Measurements from ENCODE around the gene GRIA1.

The GRIA1 gene

DNA sequence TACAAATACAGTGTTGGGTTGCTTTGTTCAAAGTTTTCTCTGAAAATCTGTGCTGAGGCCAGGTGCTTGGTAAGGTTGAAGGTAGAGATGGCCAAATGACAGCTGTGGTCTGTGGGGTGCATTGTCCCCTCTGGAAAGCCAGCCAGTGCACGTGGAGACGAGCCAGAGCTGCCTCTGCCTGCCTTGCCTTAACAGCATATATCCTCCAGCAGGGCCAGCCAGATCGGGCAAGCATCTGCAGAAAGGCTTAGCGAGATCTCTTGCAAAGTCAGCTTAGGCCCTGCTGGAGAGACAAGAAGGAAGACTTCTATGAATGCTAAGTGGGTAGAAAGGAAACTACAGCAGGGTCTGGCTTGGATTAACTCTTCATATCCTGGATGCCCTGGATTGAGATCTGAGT is 49.5 kb downstream of the GRIA1 start:
- Histone ChIP-seq H3K9me3 (ENCODE audit: insufficient read depth, low read length) (no peaks in the 10 kb centered on the region), H3K27ac (ENCODE audit: low read length) (no peak overlapping the region), H2AFZ (ENCODE audit: low read depth, low read length) (no peak overlapping the region)

DNA sequence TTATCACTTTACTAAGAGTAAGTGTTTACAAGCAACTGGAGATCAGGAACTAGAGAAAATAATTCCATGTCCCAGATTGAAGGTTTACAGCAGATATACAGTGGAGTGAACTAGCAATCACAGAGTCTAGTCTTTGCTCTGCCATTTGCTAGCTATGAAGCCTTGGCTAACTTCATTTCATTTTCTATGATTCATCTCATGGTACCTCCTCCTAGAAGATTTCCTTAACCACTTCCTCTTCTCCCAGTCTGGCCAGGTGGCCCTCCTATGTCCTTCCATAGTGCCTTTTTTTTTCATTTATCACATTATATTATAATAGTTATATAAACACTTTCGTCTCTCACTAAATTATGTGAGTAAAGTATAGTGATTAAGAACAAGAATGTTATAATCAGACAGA is 52.1 kb downstream of the GRIA1 start:
- H3K4me2 ChIP-seq (ENCODE audit: low read length) = no peak overlapping the region
- no peaks in the 10 kb centered on the region for H4K20me1 ChIP-seq (ENCODE audit: insufficient read depth, low read length)
- no peaks in the 10 kb centered on the region for H3K36me3 ChIP-seq (replicated peaks; ENCODE audit: low read depth, low read length)
- no peak overlapping the region for H3K4me3 ChIP-seq (ENCODE audit: low read length)
- no peaks in the 10 kb centered on the region for H3K27me3 ChIP-seq (ENCODE audit: low read depth, low read length)
- no peak overlapping the region for H3K27ac ChIP-seq (ENCODE audit: low read length)
- no peaks in the 10 kb centered on the region for H3K4me1 ChIP-seq (ENCODE audit: low read length)
- H2AFZ ChIP-seq (ENCODE audit: low read depth, low read length) = no peak overlapping the region
- no peak overlapping the region for H3K9ac ChIP-seq (ENCODE audit: low read length)
- H3K79me2 ChIP-seq (ENCODE audit: low read length) = no peaks in the 10 kb centered on the region
- no peak for TF ChIP-seq EZH2phosphoT487 (IDR thresholded peaks at IDR 0.05; ENCODE audit: low read depth)
- TF ChIP-seq, protein P1, sequence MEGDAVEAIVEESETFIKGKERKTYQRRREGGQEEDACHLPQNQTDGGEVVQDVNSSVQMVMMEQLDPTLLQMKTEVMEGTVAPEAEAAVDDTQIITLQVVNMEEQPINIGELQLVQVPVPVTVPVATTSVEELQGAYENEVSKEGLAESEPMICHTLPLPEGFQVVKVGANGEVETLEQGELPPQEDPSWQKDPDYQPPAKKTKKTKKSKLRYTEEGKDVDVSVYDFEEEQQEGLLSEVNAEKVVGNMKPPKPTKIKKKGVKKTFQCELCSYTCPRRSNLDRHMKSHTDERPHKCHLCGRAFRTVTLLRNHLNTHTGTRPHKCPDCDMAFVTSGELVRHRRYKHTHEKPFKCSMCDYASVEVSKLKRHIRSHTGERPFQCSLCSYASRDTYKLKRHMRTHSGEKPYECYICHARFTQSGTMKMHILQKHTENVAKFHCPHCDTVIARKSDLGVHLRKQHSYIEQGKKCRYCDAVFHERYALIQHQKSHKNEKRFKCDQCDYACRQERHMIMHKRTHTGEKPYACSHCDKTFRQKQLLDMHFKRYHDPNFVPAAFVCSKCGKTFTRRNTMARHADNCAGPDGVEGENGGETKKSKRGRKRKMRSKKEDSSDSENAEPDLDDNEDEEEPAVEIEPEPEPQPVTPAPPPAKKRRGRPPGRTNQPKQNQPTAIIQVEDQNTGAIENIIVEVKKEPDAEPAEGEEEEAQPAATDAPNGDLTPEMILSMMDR (IDR thresholded peaks at IDR 0.05; ENCODE audit: low read depth, low read length) = no peak
- H3K9me3 ChIP-seq (ENCODE audit: insufficient read depth, low read length) = no peaks in the 10 kb centered on the region

More for the DNA sequence above, 49.5 kb downstream of the GRIA1 start:
- Histone ChIP-seq H3K36me3 (replicated peaks; ENCODE audit: low read depth, low read length) (no peaks in the 10 kb centered on the region), H3K4me1 (ENCODE audit: low read length) (no peaks in the 10 kb centered on the region), H3K79me2 (ENCODE audit: low read length) (no peaks in the 10 kb centered on the region), H4K20me1 (ENCODE audit: insufficient read depth, low read length) (no peaks in the 10 kb centered on the region), H3K27me3 (ENCODE audit: low read depth, low read length) (no peaks in the 10 kb centered on the region), H3K9ac (ENCODE audit: low read length) (no peak overlapping the region), H3K4me3 (ENCODE audit: low read length) (no peak overlapping the region), H3K4me2 (ENCODE audit: low read length) (no peak overlapping the region)
- TF ChIP-seq, protein P1 (IDR thresholded peaks at IDR 0.05; ENCODE audit: low read depth, low read length) = no peak
- TF ChIP-seq EZH2phosphoT487 (IDR thresholded peaks at IDR 0.05; ENCODE audit: low read depth) = no peak

DNA sequence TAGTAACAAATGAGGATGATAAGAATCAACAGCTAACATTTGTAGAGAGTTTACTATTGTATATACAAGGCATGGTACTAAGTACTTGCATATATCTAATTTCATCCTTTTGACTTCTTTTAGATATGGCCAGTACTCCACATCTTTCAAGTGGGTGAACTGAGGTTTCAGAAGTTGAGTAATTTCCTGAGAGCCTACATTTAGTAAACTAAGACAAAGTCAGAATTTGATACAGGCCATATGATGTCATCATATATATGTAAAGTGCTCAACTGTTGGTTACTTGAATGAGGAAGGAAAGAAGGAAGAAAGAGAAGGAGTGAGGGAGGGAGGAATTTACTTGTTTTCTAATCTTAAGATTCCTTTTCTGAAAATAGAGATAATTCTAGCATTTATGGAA is 52.8 kb downstream of the GRIA1 start:
- H3K4me2 ChIP-seq (ENCODE audit: low read length) = no peak overlapping the region
- H3K9ac ChIP-seq (ENCODE audit: low read length) = no peak overlapping the region
- H3K27me3 ChIP-seq (ENCODE audit: low read depth, low read length) = no peaks in the 10 kb centered on the region
- H3K4me1 ChIP-seq (ENCODE audit: low read length) = no peaks in the 10 kb centered on the region
- H4K20me1 ChIP-seq (ENCODE audit: insufficient read depth, low read length) = no peaks in the 10 kb centered on the region
- no peaks in the 10 kb centered on the region for H3K79me2 ChIP-seq (ENCODE audit: low read length)
- no peak overlapping the region for H2AFZ ChIP-seq (ENCODE audit: low read depth, low read length)
- no peak overlapping the region for H3K27ac ChIP-seq (ENCODE audit: low read length)
- H3K9me3 ChIP-seq (ENCODE audit: insufficient read depth, low read length) = no peaks in the 10 kb centered on the region
- no peaks in the 10 kb centered on the region for H3K36me3 ChIP-seq (replicated peaks; ENCODE audit: low read depth, low read length)
- TF ChIP-seq EZH2phosphoT487 (IDR thresholded peaks at IDR 0.05; ENCODE audit: low read depth) = no peak
- TF ChIP-seq, protein P1 (IDR thresholded peaks at IDR 0.05; ENCODE audit: low read depth, low read length) = no peak
- H3K4me3 ChIP-seq (ENCODE audit: low read length) = no peak overlapping the region

DNA sequence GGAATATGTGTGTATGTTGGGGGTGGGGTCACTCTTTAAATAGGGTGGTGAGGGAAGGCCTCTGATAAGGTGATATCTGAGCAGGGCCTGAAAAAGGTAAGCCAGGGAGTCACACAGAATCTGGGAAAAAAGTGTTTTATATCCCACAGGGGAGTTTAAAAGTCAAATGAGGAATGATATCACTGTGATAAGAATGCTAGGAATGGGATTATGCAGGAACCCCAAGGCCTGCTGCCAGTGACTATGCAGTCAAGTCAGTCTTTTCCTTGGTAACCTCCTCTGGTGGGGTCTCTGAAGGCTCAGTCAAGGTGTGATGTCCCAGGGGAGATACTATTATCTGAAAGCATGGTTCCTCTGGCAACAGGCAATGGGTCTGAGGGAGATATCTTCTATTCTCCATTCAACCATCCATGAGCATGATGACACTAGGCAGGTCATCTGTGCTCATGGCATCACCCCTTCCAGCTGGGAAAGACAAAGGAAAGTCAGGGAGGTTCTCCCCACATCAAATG is 53.5 kb downstream of the GRIA1 start:
- TF ChIP-seq, protein P1 (IDR thresholded peaks at IDR 0.05; ENCODE audit: low read depth, low read length) = no peak
- TF ChIP-seq EZH2phosphoT487 (IDR thresholded peaks at IDR 0.05; ENCODE audit: low read depth) = no peak

More for the DNA sequence above, 53.5 kb downstream of the GRIA1 start:
- Histone ChIP-seq H3K4me2 (ENCODE audit: low read length) (no peak overlapping the region), H2AFZ (ENCODE audit: low read depth, low read length) (no peak overlapping the region), H3K79me2 (ENCODE audit: low read length) (no peaks in the 10 kb centered on the region), H3K27ac (ENCODE audit: low read length) (no peak overlapping the region), H3K4me3 (ENCODE audit: low read length) (no peak overlapping the region), H3K36me3 (replicated peaks; ENCODE audit: low read depth, low read length) (no peaks in the 10 kb centered on the region), H3K27me3 (ENCODE audit: low read depth, low read length) (no peaks in the 10 kb centered on the region), H4K20me1 (ENCODE audit: insufficient read depth, low read length) (no peaks in the 10 kb centered on the region), H3K9me3 (ENCODE audit: insufficient read depth, low read length) (no peaks in the 10 kb centered on the region), H3K9ac (ENCODE audit: low read length) (no peak overlapping the region), H3K4me1 (ENCODE audit: low read length) (no peaks in the 10 kb centered on the region)
